Left colon (tissue), 2 donors: ENCODE measurements around the gene ARID5A. TPM values are rescaled to one million over a fixed set of nuclear protein-coding genes. Genes with fewer than 3 reads are reported as not detected.
"Not testable (repeated sequence)": the region's sequence is repeated elsewhere in the genome, so short reads cannot be mapped to it uniquely, and the experiment has no call there.

ENCODE experiments used
- ATAC-seq: fragments of 200-7000 bp; cut with Tn5 transposase; one replicate; pipeline ENCODE4 v1.9.1; 2020; ENCODE audit warnings: mild to moderate bottlenecking, moderate library complexity
- DNase-seq, 2 donors: peaks; one replicate each; pipeline ENCODE4 v3.0.0-alpha.2; 2020
- intact Hi-C, 2 donors: fragments of 100-400 bp; cut with DNase I in 1 of 2; cut with micrococcal nuclease in 1 of 2; formaldehyde crosslinking; loops; one replicate each; pipeline versions ENCODE4 v1.11.2 to v1.14.0; 2022; cut with DNase I, micrococcal nuclease
- total RNA-seq, 2 donors: library from RNA; stranded (reverse); fragmentation: NEBNext Ultra II Directional; extraction: Animal tissue kit (Norgen Biotek cat#: 25700); gene quantifications; one replicate each; pipeline ENCODE4 v1.2.1, GENCODE V29; 2021
- donor health status: DM: no; HTN: no; CAD: no.
- donor health status: DM: yes; HTN: yes; CAD: no.

The ARID5A gene
- total RNA-seq, 2 donors from 2014 or later, result 5.6 to 13.7 TPM

- intact Hi-C loops, result no loop called here
- DNase-seq (peak; percentile 27 to 75), ATAC-seq (peak; percentile 77)
Observed at GRCh38 chr2:96549967-96550786, 13.6 kb downstream of the ARID5A start.

GRCh38 chr2:96550787-96551604 lies 14.4 kb downstream of the ARID5A start:
- intact Hi-C loops, result no loop called here
- no peak for ATAC-seq
- no peak for DNase-seq

- DNase-seq (no peak), ATAC-seq (no peak)
- intact Hi-C loops, result no loop called here
Observed at GRCh38 chr2:96551605-96552314, 15.2 kb downstream of the ARID5A start.

- intact Hi-C loops, result no loop called here
- no peak for DNase-seq
- no peak for ATAC-seq
Observed at GRCh38 chr2:96552315-96553175, 16.0 kb downstream of the ARID5A start.

- DNase-seq, result no peak
- ATAC-seq, result no peak
- intact Hi-C loops, result no loop called here
Observed at GRCh38 chr2:96553176-96553956, 16.8 kb downstream of the ARID5A start.

- DNase-seq, ATAC-seq, intact Hi-C loops: not testable (repeated sequence)
Observed at GRCh38 chr2:96553957-96554292, 17.4 kb downstream of the ARID5A start.

- ATAC-seq (peak; percentile 39), DNase-seq (peak in 1 of 2 donors; percentile 67)
- intact Hi-C loops, result no loop called here
Observed at GRCh38 chr2:96554293-96555145, 18.0 kb downstream of the ARID5A start.

- no peak for DNase-seq
- intact Hi-C loops, result no loop called here
- no peak for ATAC-seq
Observed at GRCh38 chr2:96555146-96555610, 18.6 kb downstream of the ARID5A start.

GRCh38 chr2:96556441-96557330 lies 20.1 kb downstream of the ARID5A start:
- DNase-seq (peak; percentile 56 to 70), ATAC-seq (peak; percentile 88)
- intact Hi-C loops, result no loop called here

- intact Hi-C loops, DNase-seq, ATAC-seq: not testable (repeated sequence)
Observed at GRCh38 chr2:96557421-96557820, 20.9 kb downstream of the ARID5A start.

- intact Hi-C loops, result no loop called here
- ATAC-seq, result no peak
- no peak for DNase-seq
Observed at GRCh38 chr2:96558061-96558460, 21.5 kb downstream of the ARID5A start.

GRCh38 chr2:96558485-96558884 lies 21.9 kb downstream of the ARID5A start:
- intact Hi-C loops, result no loop called here
- DNase-seq (no peak), ATAC-seq (peak; percentile 21)

GRCh38 chr2:96564026-96564425 lies 27.5 kb downstream of the ARID5A start:
- DNase-seq (no peak), ATAC-seq (no peak)
- intact Hi-C loops, result no loop called here

GRCh38 chr2:96564563-96564962 lies 28.0 kb downstream of the ARID5A start:
- intact Hi-C loops, result no loop called here
- ATAC-seq (no peak), DNase-seq (no peak)

- intact Hi-C loops, result no loop called here
- ATAC-seq (no peak), DNase-seq (no peak)
Observed at GRCh38 chr2:96565111-96565510, 28.6 kb downstream of the ARID5A start.

GRCh38 chr2:96568094-96568493 lies 31.5 kb downstream of the ARID5A start:
- ATAC-seq, result peak; percentile 9
- intact Hi-C loops, result no loop called here
- no peak for DNase-seq
